ENCODE results near the gene LRRC2.

DNA sequence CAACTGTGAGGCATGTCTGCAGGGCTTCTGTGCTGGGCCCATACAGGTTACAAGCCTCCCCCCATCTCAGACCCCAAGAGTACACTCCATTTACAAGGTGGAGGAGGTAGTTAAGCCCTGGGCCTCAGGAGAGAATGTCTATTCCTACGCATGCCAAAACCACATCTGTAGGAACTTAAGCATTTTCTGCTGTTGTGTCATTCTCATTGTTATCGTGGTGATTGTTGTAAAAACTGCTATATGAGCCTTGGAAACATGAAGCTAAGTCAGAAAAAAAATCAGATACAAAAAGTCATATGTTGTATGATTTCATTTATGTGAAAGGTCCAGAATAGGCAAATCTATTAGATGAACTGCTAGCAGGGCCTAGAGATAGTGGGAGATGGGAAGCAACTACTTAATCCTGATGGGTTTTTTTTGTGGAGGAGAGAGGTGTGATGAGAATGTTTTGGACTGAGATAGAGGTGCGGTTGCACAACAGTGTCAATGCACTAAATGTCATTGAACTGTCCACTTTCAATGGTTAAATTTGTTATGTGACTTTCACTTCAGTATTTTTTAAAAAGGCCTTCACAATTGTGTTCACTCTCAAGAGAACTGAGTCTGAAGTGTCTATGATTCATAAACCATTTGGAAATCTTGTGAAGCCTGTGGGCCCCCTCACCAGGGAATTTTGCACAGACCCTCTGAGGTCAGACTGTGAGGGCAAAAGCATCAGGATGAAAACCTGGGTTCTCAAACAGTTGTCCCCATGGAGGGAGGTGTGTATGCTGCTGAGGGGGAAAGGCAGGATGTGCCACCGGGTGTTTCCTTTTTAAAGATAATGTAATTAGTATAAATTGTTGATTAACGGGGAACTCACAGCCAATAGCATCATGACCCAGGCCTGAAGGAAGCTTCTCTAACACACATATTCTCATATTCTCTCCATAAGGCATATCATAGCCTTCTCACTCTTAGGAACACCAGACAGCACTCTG is 65.2 kb downstream of the LRRC2 start:
- no peak for TF ChIP-seq CTCF (IDR thresholded peaks at IDR 0.05)
- no peak for TF ChIP-seq TCF7L2 (IDR thresholded peaks at IDR 0.05; ENCODE audit: low read depth, low read length)
- no peak for TF ChIP-seq SIN3A (IDR thresholded peaks at IDR 0.05; ENCODE audit: borderline replicate concordance, insufficient read depth, low read depth, low read length)
- TF ChIP-seq REST (IDR thresholded peaks at IDR 0.05; ENCODE audit: insufficient read depth in 1 of 2, low read depth in 2 of 2, low read length in 1 of 2), result no peak

All from Panc1 (cell line).